OCI-LY1 (cell line): Measurements from ENCODE around the gene CAMK1G.

Source experiments
- EZH2 ChIP-seq: fragments of 200-600 bp; sonication (generic), shearing (Covaris generic); IDR thresholded peaks from 2 replicates; pipeline ENCODE4 v1.8.0; 2017; ENCODE audit warnings: borderline replicate concordance, mixed run types, mild to moderate bottlenecking, antibody characterized with exemption, low read length, moderate library complexity, mixed read lengths
- TF ChIP-seq, protein P1 (sequence below): fragments of 200-600 bp; sonication (generic), shearing (Covaris generic); IDR thresholded peaks from 2 replicates; pipeline ENCODE4 v1.5.1; 2017; ENCODE audit warnings: mild to moderate bottlenecking, antibody characterized with exemption, low read length, moderate library complexity, mixed read lengths

- TF ChIP-seq, protein P1, sequence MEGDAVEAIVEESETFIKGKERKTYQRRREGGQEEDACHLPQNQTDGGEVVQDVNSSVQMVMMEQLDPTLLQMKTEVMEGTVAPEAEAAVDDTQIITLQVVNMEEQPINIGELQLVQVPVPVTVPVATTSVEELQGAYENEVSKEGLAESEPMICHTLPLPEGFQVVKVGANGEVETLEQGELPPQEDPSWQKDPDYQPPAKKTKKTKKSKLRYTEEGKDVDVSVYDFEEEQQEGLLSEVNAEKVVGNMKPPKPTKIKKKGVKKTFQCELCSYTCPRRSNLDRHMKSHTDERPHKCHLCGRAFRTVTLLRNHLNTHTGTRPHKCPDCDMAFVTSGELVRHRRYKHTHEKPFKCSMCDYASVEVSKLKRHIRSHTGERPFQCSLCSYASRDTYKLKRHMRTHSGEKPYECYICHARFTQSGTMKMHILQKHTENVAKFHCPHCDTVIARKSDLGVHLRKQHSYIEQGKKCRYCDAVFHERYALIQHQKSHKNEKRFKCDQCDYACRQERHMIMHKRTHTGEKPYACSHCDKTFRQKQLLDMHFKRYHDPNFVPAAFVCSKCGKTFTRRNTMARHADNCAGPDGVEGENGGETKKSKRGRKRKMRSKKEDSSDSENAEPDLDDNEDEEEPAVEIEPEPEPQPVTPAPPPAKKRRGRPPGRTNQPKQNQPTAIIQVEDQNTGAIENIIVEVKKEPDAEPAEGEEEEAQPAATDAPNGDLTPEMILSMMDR, result no peak
- TF ChIP-seq EZH2, result no peak
Observed at GRCh38 chr1:209648346-209648745, 64.8 kb downstream of the CAMK1G start.
